Activated CD8-positive, alpha-beta memory T cell treated with anti-CD3 and anti-CD28 coated beads for 1 hour (primary cell): ENCODE results near the gene KCNH1.

Experiments used
- DNase-seq, 2 donors: peaks; one replicate each; pipeline ENCODE4 v3.0.0-alpha.2; 2020; ENCODE audit warnings: low read depth in 1 of 2; ENCODE audit errors: extremely low read depth in 1 of 2

The KCNH1 gene

GRCh38 chr1:210657806-210658205 is 476.1 kb downstream of the KCNH1 start:
- DNase-seq = no peak

DNA sequence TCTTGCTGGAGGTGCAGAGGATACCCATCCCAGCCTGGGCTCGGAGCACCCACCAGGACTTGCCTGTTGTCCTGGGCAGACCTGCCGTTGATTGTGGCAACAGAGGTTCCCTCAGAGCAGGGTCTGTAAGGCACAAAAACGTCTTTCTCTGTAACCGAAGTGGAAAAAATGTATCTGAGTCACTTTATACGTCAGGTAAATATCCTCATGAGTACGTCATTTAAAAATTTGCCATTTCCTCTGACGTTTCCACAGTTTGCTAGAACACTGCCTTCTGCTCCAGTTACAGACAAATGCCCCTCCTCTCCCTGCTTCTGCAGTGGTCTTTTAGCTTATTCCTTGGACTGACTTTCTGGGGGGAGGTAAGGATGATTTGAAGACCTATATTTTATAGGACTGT is 478.4 kb downstream of the KCNH1 start:
- no peak for DNase-seq

- DNase-seq = no peak
These were observed 479.6 kb downstream of the KCNH1 start for GRCh38 chr1:210654176-210654981.

GRCh38 chr1:210653771-210654170 is 480.2 kb downstream of the KCNH1 start:
- no peak for DNase-seq

- DNase-seq = no peak
These were observed 481.5 kb downstream of the KCNH1 start for GRCh38 chr1:210652329-210652954.

DNA sequence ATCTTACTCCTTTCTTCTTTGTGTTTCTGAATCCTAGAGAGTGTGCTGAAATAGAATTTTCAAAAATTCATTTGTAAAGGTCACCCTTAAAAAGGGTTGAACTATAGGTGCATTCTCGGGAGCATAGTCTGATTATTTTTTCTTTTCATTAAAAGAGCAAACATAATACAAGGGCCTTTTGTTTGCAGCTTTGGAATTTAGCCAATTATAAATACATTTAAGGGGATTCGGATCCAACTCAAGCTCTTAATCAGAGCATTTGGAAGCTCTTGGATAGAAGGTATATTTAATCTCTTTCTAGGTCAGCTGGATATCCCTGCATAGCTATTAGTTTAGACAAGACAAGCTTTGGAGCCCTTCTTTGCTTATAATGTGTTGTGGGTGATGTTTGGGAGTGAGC is 483.5 kb downstream of the KCNH1 start:
- DNase-seq = no peak

DNA sequence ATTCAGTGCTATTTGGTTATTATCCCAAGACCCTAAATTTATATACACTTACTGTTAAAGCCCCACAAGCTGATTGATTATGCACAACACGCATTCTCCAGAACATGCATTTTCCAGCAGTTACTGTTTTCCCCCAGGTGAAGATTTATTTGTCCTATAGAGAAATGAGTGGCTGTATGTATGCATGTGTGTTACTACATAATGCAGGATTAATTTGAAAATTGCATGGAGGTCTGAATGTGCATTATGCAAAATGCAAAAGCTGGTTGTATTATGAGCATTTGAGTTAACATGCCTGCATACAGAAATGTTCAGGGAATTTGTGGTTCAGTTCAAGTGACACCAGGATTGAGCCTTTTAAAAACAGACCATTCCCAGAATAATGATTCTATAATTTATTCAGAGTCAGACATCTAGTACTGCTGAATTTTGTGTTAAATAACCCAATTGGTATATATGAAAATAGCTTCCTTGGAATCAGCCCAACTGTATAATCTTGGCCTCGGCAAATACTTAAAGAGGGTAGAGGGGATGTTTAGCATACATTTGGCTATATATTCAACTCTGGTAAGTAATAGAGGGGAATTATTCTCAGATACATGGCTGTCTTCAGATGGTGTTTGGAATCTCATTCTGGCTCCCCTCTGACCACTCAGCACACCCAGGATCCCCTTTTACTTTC is 485.2 kb downstream of the KCNH1 start:
- no peak for DNase-seq

DNA sequence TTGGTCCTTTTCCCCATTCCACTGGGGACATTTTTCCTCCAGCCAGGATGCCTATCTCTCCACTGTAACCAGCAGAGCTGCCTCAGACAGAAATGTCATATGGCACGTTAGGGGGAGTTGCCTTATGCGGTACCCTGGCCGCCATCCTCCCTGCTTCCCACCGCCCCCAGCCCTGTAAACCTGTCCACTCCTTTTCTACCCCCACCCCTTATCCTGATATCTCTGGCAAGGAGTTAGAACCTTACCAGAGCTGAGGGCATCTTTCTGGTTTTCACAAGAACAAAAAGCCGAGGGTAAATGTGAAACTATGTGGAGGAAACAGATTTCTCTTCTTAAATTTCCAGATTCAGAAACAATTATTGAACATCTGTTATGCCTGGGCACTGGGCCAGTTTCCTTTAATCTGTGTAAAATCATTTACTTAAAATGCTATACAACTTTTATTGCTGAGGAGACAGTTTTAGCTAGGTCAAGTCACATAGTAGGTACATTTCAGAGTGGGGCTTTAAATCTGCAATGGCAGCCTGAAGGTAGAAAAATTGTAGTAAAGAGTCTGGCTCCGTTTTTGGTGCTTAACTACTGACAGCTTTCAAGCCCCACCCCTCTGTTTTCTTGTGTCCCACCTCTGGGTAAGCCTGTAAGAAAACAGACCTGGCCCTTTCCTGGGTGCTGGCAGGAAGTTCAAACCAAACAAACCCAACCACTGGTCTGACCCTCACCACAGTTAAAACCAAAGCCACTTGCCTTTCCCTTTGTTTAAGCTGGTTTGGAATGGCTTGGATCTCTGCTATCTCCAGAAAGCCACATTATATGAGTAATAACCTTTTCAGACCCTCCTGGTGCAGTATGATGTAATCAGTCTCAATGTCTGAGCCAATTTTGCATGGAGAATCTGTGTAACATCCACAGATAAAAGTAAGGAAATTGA is 486.3 kb downstream of the KCNH1 start:
- DNase-seq = no peak

DNA sequence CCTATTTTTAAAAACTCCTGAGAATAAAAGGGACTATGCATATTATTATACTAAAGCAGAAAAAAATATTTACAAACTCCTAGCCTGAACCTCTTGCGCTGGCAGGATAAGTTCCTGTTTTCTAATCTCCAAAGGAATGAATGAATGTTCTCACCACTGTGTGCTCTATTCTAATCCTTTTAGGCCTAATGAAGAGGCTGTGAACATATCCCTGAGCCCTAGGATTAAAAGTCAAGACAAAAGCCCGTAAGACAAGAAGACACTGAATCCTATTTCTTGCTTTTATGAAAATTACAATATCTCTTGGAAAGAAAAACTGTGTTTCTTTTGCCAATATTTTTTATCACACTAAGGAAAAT is 487.7 kb downstream of the KCNH1 start:
- DNase-seq = no peak

GRCh38 chr1:210645582-210646257 is 488.2 kb downstream of the KCNH1 start:
- DNase-seq = no peak

GRCh38 chr1:210641582-210641981 is 492.4 kb downstream of the KCNH1 start:
- no peak for DNase-seq

GRCh38 chr1:210635108-210635507 is 498.8 kb downstream of the KCNH1 start:
- DNase-seq = no peak

DNA sequence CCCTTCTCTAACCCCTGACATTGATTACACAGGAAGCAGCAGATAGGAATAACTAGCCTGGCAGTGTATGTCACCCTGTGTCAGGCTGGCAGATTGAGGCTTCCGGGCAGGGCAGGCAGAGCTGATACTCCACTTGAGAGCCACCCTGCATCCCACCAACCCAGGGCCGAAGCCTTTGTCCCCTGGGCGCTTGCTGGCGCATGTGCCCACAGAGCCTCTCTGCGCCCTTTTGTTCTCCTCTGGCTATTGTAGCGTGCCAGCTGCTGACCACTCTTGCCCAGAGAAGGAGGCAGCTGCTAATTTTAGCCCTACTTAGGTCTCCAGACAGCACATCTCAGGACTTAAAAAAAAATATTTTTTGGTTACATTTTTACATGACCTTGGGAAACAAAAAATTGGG is 500.3 kb downstream of the KCNH1 start:
- DNase-seq = no peak

DNA sequence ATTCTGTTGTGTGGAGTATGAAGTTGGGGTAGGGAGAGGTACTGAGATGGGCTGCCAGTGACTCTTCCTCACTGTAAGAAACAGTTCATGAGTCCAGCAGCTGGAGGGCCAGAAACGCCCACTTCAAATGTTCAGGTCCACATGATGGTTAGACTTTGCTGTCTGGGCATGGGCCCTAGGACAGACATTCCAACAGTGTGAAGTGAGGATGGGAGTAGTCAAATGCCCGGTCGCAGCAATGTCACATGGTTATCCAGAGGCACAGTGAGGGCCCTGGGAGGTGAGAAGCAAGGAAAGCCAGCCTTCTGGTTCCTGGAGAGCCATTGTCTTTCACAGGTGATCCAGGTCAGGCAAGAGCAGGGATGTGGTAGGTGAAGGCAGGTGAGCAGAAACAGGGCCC is 500.8 kb downstream of the KCNH1 start:
- no peak for DNase-seq

DNA sequence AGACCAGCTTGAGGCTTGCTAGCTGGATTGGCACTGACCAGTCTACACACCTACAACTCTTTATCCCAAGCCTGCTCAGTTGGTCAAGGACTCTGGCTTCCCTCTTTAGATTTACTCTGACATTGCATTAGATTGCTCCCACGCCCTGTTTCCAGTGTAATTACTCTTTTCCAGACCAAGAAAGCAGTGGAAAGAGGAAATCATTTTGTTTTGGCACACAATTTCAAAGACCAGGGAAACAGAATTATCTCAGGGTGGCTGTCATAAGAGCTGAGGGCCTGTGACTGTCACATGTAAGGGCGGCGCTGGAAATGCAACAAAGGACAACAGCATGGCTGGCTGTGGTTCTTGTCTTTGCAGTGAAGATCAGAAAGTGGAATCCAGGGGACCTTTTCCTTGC is 502.5 kb downstream of the KCNH1 start:
- no peak for DNase-seq

DNA sequence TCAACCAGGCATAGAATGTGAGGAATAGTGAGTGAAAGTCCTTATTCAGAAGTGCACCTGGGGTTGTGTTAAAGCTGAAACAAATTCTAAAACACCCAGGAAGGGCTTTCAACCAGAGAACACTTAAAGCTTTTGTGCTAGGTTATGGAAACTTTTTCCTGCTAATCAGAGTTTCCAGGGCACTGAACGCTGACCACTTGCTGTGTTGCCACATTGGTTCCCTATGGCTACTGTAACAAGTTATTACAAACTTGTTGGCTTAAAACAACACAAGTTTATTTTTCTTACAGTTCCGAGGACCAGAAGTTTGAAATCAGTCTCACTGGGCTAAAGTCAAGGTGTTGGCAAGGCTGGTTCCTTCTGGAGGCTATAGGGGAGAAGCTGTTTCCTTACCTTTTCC is 504.7 kb downstream of the KCNH1 start:
- DNase-seq = no peak

DNA sequence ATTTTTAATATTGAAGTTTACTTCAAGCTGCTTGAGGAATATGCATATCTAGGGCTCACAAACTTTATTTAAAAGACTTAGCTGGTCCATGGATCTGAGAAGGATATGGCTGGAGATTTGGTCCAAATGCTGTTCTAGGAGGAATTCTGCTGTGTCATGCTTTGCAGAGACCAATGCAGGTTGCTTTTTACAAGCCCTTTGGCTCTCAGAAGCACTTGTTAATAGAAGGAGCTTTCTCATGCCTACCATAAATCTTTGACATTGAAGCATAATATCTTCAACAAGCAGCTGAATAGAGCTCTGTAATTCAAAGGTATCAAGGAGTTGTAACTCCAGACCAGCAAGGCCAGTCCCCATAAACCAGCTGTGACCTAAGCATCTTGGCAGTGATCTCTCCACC is 506.2 kb downstream of the KCNH1 start:
- no peak for DNase-seq
